Measurements from ENCODE around the gene SOST.

Gene SOST

DNA sequence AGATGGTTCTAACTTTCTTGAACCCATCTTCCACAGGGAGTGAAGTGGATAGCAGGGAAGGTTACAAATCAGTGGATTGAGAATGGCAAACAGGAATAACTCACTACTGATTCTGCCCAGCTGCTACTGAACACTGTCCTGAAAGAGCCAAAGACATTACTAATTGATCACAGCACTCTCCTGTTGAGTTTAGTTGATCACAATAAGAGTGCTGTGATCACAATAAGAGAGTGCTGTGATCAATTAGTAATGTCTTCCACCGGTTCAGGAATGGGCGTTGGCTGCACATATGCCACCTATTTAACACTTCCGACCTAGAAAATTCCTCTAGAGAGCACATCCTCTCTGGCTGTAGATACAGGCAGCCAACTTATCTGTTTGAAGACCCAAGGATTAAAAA, 33.0 kb upstream of the SOST start:
- TF ChIP-seq, protein P1, sequence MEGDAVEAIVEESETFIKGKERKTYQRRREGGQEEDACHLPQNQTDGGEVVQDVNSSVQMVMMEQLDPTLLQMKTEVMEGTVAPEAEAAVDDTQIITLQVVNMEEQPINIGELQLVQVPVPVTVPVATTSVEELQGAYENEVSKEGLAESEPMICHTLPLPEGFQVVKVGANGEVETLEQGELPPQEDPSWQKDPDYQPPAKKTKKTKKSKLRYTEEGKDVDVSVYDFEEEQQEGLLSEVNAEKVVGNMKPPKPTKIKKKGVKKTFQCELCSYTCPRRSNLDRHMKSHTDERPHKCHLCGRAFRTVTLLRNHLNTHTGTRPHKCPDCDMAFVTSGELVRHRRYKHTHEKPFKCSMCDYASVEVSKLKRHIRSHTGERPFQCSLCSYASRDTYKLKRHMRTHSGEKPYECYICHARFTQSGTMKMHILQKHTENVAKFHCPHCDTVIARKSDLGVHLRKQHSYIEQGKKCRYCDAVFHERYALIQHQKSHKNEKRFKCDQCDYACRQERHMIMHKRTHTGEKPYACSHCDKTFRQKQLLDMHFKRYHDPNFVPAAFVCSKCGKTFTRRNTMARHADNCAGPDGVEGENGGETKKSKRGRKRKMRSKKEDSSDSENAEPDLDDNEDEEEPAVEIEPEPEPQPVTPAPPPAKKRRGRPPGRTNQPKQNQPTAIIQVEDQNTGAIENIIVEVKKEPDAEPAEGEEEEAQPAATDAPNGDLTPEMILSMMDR (conservative IDR thresholded peaks at IDR 0.05; ENCODE audit: low read depth, low read length): no peak
- no peak overlapping the region for H3K4me3 ChIP-seq (ENCODE audit: low read length)
- peak; percentile 34 for DNase-seq (ENCODE audit: low read depth)

DNA sequence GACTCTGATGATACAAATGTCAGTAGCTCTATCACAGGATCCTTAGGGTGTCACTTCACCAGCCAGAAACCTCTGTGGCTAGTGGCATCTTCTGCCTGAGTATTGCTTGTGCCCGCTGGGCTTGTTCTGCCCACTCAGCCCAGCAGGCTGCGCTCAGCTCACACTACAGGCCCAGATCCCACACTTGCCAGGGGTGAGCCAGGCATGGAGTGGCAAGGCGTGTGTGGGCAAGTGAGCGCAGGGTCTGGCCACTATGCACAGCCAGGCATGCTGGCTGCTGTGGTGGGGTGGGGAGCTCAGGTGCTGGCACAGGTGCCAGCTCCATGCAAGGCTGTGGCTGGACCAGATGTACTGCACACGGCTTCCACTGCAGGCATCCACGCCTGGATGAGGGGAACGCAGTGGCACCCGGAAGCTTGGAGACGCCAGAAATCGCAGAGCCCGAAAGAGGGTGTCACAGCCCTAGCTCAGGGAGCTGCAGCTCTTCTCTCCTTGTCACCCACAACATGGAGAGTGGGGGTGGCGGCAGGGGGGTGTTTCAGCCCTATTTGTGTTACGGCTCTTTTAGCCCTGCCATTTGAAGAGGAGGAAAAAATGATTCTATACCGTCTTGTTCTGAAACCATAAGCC, 31.8 kb upstream of the SOST start:
- no peak for DNase-seq (ENCODE audit: low read depth)
- no peak overlapping the region for H3K4me3 ChIP-seq (ENCODE audit: low read length)
- TF ChIP-seq, protein P1 (conservative IDR thresholded peaks at IDR 0.05; ENCODE audit: low read depth, low read length): peak; percentile 40

DNA sequence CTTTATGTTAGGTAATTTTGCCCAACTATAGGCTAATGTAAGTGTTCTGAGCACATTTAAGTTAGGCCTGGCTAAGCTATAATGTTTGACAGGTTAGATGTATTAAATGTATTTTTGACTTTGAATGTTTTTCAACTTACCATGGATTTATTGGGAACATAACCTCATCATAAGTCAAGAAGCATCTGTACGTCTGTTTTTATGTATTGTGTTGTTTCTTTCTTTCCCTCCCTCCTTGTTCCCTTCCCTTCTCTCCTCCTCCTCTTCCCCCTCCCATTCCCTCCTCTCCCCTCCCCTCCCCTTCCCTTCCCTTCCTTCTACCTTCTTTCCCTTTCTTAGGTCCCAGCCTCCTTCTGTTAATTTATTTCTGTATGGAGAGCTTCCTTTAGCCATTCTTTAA, 30.9 kb upstream of the SOST start:
- TF ChIP-seq, protein P1 (conservative IDR thresholded peaks at IDR 0.05; ENCODE audit: low read depth, low read length): no peak
- DNase-seq (ENCODE audit: low read depth): no peak
- H3K4me3 ChIP-seq (ENCODE audit: low read length): no peak overlapping the region

DNA sequence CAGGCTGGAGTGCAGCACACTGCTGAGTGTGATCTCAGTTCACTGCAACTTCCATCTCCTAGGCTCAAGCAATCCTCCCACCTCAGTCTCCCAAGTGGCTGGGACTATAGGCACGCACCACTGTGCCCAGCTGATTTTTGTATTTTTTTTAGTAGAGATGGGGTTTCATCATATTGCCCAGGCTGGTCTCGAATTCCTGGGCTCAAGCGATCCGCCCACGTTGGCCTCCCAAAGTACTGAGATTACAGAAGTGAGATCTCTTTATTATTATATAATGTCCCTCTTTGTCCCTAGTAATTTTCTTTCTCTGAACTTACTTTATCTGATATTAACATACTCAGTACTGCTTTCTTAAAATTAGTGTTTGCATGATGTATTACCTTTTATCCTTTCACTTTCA, 29.9 kb upstream of the SOST start:
- TF ChIP-seq, protein P1 (conservative IDR thresholded peaks at IDR 0.05; ENCODE audit: low read depth, low read length): no peak
- DNase-seq (ENCODE audit: low read depth): no peak
- no peak overlapping the region for H3K4me3 ChIP-seq (ENCODE audit: low read length)

DNA sequence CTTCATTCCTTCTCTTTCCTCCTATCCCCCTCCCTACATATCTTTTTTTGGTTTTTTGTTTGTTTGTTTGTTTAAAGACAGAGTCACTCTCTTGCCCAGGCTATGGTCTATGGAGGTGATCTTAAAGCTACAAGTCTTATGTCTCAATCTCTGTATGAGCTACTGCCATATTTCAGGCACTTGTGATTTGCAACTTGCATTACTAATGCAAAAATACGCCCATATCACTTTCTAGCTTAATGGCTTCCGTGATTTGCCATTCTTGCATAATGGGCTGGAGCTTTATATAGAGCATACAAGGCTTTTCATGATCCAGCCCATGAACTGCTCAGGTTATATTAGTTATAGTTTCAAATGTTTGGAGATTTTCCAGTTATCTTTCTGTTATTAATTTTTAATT, 29.1 kb upstream of the SOST start:
- no peak for DNase-seq (ENCODE audit: low read depth)
- TF ChIP-seq, protein P1 (conservative IDR thresholded peaks at IDR 0.05; ENCODE audit: low read depth, low read length): no peak
- no peak overlapping the region for H3K4me3 ChIP-seq (ENCODE audit: low read length)

DNA sequence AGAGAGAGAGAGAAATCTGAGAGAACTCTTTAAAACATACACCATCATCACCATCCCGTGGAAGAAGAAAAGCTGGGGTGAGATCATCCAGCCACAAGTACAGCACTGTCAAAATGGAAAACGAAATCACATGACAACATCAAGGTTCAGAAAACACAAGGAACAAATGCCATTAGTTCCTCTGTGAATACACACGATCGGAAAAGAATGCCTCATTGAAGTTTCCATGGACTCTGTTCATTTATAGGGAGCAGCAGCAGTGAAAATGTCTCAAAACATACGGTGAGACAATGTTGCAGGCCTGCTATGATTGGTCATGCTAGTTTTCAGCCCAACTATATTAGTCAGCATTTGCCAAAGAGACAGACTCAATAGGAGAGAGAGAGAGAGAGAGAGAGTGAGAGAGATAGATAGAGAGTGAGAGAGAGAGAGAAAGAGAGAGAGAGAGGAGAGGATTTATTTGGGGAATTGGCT, 26.1 kb upstream of the SOST start:
- DNase-seq (ENCODE audit: low read depth): no peak
- TF ChIP-seq, protein P1 (conservative IDR thresholded peaks at IDR 0.05; ENCODE audit: low read depth, low read length): no peak
- no peak overlapping the region for H3K4me3 ChIP-seq (ENCODE audit: low read length)

DNA sequence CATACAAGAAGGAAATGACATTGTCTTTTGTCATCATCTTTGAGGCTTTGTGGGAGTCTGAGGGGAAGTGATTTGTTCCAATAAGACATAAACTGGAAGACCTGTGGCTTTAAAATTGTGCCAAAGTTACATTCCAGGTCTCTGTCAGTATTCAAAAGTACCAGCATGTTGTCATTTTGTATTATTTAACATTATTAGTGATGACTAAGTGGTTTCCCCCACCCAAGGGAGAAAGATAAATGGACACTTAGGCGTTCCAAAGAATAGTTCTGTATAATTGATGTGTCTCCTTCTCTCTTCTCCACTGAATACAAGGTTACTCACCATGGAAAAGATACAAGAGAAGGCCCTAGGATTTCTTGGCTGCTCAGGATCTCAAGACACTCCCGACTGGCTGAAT, 25.5 kb upstream of the SOST start:
- TF ChIP-seq, protein P1 (conservative IDR thresholded peaks at IDR 0.05; ENCODE audit: low read depth, low read length): no peak
- no peak for DNase-seq (ENCODE audit: low read depth)
- H3K4me3 ChIP-seq (ENCODE audit: low read length): no peak overlapping the region

Data from retinal pigment epithelial cell (primary cell).